Measurements from ENCODE around the gene BAG3. TPM values are rescaled to one million over a fixed set of nuclear protein-coding genes. Genes with fewer than 3 reads are reported as not detected.

BAG3 gene
- total RNA-seq: 10 to 100 TPM; 16.8 to 44.8 TPM
- polyA plus RNA-seq: 10 to 100 TPM; 27.5 to 42.7 TPM
- long read RNA-seq, donor 1, transcript BAG3-201 (4 exons, 2,571 nt): major isoform, 6 of 6 reads
- long read RNA-seq, donor 1, partial matches to known transcripts: 0 of 6 reads
- long read RNA-seq, donor 1, other reads (novel, unspliced or antisense): 0 of 6 reads
- long read RNA-seq, donor 2, partial matches to known transcripts: 5 of 7 reads
- long read RNA-seq, donor 2, other reads (novel, unspliced or antisense): 0 of 7 reads
- long read RNA-seq, donor 3, partial matches to known transcripts: 7 of 11 reads
- long read RNA-seq, donor 3, other reads (novel, unspliced or antisense): 0 of 11 reads
- long read RNA-seq, donor 4: 0 reads
- long read RNA-seq, donor 5, transcript BAG3-201 (4 exons, 2,571 nt): major isoform, 6 of 6 reads
- long read RNA-seq, donor 5, partial matches to known transcripts: 0 of 6 reads
- long read RNA-seq, donor 5, other reads (novel, unspliced or antisense): 0 of 6 reads

DNA sequence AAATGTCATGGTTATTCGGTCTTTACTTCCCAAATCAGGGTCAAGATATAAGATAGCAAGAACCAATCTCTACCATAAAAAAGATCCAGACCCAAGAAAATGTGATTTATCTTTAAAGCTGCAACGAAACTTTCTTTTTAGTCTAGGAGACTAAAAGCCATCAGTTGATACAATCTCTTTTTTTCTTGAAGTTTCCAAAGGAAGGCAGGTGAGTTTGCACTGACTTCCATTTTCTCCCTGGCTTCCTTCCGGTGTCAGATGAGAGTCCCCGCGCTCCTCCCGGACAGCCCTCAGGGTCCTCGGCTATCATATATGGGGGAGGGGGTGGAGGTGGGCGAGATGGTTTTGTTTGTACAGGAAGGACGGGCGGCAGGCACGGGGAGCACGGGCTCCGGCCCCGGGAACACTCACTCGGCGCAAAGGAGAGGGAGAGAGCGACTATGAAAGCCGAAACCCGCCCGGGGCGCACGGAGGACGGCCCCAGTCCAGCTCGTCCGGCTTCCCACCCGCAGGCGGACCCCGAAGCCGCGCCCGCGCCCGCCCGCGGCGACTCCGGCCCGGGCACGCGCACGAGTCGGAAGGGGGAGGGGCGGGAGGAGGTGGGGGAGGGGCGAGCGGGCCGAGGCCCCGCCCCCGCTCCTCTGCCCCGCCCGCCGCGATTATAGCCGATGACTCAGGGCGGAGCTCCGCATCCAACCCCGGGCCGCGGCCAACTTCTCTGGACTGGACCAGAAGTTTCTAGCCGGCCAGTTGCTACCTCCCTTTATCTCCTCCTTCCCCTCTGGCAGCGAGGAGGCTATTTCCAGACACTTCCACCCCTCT is at the start of gene BAG3:
BAG3 (plus strand) TSS at position 689 of the 822 bp plus-strand sequence. CDS start 296 bp downstream, outside the sequence.
- WGBS, 2 donors: 1% methylated on average over 23 to 60 of the region's 60 CpGs
- Histone ChIP-seq H3K27me3 (ENCODE audit: control insufficient read depth in 3 of 3, insufficient read depth in 3 of 3, low read length in 2 of 3) (no peaks in the 10 kb centered on the region), H3K4me3 (peak within 1 kb of the TSS; percentile 98), H3K4me1 (ENCODE audit: control insufficient read depth in 5 of 5, insufficient read depth in 5 of 5, low read length in 5 of 5) (peaks cover 0 to 16% (median 14%) of the 10 kb centered on the region in 5 donors), H3K36me3 (ENCODE audit: control insufficient read depth in 4 of 4, insufficient read depth in 4 of 4, low read length in 4 of 4) (no peaks in the 10 kb centered on the region), H3K9me3 (ENCODE audit: control insufficient read depth in 4 of 4, insufficient read depth in 3 of 4, low read length in 3 of 4) (no peaks in the 10 kb centered on the region), H3K27ac (ENCODE audit: low read depth in 1 of 2, low read length in 1 of 2) (peak within 1 kb of the TSS; percentile 96 to 100), H3K9ac (ENCODE audit: insufficient read depth in 1 of 2, low read length in 2 of 2) (peak within 1 kb of the TSS; percentile 67 to 88)
- peak; percentile 92 to 94 (median 93) for DNase-seq
- TF ChIP-seq, protein P1, sequence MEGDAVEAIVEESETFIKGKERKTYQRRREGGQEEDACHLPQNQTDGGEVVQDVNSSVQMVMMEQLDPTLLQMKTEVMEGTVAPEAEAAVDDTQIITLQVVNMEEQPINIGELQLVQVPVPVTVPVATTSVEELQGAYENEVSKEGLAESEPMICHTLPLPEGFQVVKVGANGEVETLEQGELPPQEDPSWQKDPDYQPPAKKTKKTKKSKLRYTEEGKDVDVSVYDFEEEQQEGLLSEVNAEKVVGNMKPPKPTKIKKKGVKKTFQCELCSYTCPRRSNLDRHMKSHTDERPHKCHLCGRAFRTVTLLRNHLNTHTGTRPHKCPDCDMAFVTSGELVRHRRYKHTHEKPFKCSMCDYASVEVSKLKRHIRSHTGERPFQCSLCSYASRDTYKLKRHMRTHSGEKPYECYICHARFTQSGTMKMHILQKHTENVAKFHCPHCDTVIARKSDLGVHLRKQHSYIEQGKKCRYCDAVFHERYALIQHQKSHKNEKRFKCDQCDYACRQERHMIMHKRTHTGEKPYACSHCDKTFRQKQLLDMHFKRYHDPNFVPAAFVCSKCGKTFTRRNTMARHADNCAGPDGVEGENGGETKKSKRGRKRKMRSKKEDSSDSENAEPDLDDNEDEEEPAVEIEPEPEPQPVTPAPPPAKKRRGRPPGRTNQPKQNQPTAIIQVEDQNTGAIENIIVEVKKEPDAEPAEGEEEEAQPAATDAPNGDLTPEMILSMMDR (IDR thresholded peaks at IDR 0.05; ENCODE audit: control extremely low read depth, extremely low read depth): no peak
- ATAC-seq (ENCODE audit: insufficient read depth, low FRiP score): peak; percentile 89

DNA sequence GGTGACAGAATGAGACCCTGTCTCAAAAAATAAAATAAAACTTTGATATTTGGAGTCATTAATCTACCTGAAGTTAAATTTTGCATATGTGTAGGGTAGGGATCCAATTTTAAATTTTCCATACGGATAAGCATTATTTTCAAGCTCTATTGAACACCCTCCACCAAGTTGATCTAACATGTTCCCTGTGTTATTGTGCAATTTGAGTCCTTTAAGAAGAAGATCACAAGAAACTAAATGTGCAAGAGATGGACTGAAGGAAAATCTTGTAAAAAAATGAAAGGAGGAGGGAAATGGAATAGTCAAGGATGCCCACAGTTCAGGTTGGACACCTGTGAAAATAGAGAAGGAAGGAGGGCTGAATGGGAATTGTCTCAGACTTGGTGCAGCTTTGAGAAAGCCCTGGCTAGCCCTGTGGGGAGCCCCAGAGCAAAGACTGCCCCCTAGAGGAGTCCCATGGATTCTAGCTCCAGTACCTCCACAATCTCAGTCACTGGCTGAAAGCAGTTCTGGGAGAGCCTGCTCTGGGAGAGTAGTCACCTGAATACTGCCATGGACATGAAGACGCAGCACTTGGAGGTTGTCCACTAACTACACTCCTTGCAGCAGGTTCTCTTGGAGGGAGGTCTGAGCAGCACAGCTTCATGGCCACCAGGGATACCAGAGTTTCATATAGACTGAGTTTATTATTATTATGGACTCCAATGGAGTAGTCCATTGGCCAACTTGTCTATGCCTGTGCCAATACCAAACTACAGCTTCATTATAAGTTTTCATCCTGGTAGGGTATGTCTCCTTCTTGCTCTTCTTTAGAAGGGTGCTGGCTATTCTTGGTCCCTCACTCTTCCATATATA is 48.7 kb upstream of the BAG3 start:
- Histone ChIP-seq H3K36me3 (ENCODE audit: control insufficient read depth in 4 of 4, insufficient read depth in 4 of 4, low read length in 4 of 4) (no peaks in the 10 kb centered on the region), H3K4me1 (ENCODE audit: control insufficient read depth in 5 of 5, insufficient read depth in 5 of 5, low read length in 5 of 5) (peaks cover 0 to 5% (median 3%) of the 10 kb centered on the region in 5 donors), H3K4me3 (no peak overlapping the region), H3K27ac (ENCODE audit: low read depth in 1 of 2, low read length in 1 of 2) (no peak overlapping the region), H3K9me3 (ENCODE audit: control insufficient read depth in 4 of 4, insufficient read depth in 3 of 4, low read length in 3 of 4) (no peaks in the 10 kb centered on the region), H3K27me3 (ENCODE audit: control insufficient read depth in 3 of 3, insufficient read depth in 3 of 3, low read length in 2 of 3) (no peaks in the 10 kb centered on the region), H3K9ac (ENCODE audit: insufficient read depth in 1 of 2, low read length in 2 of 2) (no peak overlapping the region)
- no peak for DNase-seq
- 64 to 75% methylated on average over 2 of the region's 2 CpGs for WGBS, 2 donors
- no peak for ATAC-seq (ENCODE audit: insufficient read depth, low FRiP score)
- TF ChIP-seq, protein P1 (IDR thresholded peaks at IDR 0.05; ENCODE audit: control extremely low read depth, extremely low read depth): no peak

DNA sequence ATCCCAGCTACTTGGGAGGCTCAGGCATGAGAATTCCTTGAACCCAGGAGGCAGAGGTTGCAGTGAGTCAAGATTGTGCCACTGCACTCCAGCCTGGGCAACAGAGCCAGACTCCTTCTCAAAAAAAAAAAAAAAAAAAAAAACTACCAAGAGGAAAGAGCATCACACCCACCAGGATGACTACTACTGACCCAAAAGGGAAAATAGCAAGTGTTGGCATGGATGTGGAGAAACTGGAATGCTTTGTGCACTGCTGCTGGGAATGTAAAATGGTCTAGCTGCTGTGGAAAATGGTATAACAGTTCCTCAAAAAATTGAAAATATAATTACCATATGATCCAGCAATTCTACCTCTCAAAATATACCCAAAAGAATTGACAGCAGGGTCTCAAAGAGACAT is 46.7 kb upstream of the BAG3 start:
- Histone ChIP-seq H3K27me3 (ENCODE audit: control insufficient read depth in 3 of 3, insufficient read depth in 3 of 3, low read length in 2 of 3) (peaks cover 0 to 3% (median 2%) of the 10 kb centered on the region in 3 donors), H3K36me3 (ENCODE audit: control insufficient read depth in 4 of 4, insufficient read depth in 4 of 4, low read length in 4 of 4) (no peaks in the 10 kb centered on the region), H3K4me1 (ENCODE audit: control insufficient read depth in 5 of 5, insufficient read depth in 5 of 5, low read length in 5 of 5) (no peaks in the 10 kb centered on the region), H3K27ac (ENCODE audit: low read depth in 1 of 2, low read length in 1 of 2) (no peak overlapping the region), H3K9me3 (ENCODE audit: control insufficient read depth in 4 of 4, insufficient read depth in 3 of 4, low read length in 3 of 4) (no peaks in the 10 kb centered on the region), H3K4me3 (no peak overlapping the region), H3K9ac (ENCODE audit: insufficient read depth in 1 of 2, low read length in 2 of 2) (no peak overlapping the region)
- TF ChIP-seq, protein P1 (IDR thresholded peaks at IDR 0.05; ENCODE audit: control extremely low read depth, extremely low read depth): no peak
- no peak for DNase-seq
- no peak for ATAC-seq (ENCODE audit: insufficient read depth, low FRiP score)
